Activated CD8-positive, alpha-beta memory T cell treated with anti-CD3 and anti-CD28 coated beads, Interleukin-2, amount 50 U/mL, for 4 hours (primary cell): ENCODE results near the gene WSB1.

Experiments used
- DNase-seq: peaks from one replicate; pipeline ENCODE4 v3.0.0-alpha.2; 2020

Gene WSB1

DNA sequence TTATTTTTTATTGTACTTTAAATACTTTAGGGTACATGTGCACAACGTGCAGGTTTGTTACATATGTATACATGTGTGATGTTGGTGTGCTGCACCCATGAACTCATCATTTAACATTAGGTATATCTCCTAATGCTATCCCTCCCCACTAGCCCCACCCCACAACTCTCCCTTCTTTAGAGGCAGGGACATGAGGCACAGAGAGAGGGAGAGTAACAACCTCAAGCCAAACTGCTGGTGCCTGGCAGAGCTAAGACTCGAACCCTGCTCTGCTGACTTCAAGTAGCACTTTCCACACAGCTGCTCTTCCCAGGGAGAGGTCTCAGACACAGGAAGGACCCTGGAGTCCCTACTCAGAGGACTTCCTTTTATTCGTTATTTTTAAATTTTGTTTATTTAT, 69.4 kb downstream of the WSB1 start:
- DNase-seq = no peak
